Measurements from ENCODE around the gene MS4A8. TPM values are rescaled to one million over a fixed set of nuclear protein-coding genes. Genes with fewer than 3 reads are reported as not detected.
"Not testable (repeated sequence)": the region's sequence is repeated elsewhere in the genome, so short reads cannot be mapped to it uniquely, and the experiment has no call there.

Gene MS4A8, protein sequence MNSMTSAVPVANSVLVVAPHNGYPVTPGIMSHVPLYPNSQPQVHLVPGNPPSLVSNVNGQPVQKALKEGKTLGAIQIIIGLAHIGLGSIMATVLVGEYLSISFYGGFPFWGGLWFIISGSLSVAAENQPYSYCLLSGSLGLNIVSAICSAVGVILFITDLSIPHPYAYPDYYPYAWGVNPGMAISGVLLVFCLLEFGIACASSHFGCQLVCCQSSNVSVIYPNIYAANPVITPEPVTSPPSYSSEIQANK
- total RNA-seq (2014; rRNA removed), result not detected in 2 replicates
- not detected for polyA plus RNA-seq (2012)

DNA sequence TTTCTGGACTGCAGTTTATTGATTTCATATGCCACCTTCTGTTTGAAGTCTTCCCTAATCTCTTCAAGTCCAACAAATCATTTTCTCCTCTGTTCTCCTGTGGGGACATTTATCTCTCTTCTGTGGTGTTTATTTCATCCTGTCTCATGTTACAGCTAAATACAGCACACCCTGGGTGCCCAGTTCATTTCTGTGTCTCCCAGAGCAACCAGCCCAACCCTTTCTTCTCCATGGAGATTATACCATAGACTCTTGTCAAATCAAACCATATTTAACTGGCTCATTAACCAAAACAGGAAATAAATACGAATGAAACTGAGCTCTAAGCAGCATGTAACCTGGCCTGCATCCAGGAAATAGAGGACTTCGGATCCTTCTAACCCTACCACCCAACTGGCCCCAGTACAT, at the start of gene MS4A8:
Gene MS4A8, plus strand, starts transcription at position 329 of the 408 bp plus-strand sequence. CDS start 1,249 bp downstream, outside the sequence.
- DNase-seq (ENCODE audit: low read depth), result no peak

DNA sequence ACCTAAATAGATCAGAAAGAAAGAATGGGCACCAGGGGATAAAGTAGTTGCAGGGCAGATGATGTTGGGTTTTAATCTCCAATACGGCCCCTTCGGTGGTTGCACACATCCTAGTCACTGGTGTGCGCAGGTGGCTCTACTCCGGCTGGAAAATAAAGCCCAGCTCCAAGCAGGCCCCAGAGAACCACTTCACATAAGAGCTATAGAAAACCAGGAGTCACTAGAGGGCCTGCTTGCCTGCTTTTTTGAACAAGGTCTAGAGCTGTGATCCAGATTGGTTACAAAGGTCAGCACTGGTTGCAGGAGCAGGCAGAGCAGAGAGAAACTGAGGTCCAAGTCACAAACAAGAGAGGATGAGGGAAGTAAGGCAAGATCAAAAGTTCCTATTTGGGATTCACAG, 41.5 kb upstream of the MS4A8 start:
- DNase-seq (ENCODE audit: low read depth), result no peak

DNA sequence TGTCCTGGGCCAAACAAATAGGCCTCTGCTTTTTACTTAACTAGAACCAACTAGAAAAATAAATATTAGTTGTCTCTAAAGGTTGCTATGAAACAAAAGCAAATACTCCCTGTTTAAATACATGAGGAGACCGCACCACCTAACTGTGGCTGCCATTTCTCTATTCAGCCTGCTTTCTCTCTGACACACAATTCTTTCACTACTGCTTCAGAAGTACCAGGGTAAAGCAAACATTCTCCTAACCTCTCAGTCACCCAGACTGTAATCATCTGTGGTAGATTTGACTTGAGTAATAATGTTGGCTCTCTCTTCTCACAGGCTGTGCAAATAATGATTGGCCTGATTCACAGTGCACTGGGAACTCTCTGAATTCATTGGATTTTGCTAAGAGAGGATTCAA, 41.0 kb upstream of the MS4A8 start:
- DNase-seq (ENCODE audit: low read depth), result no peak

DNA sequence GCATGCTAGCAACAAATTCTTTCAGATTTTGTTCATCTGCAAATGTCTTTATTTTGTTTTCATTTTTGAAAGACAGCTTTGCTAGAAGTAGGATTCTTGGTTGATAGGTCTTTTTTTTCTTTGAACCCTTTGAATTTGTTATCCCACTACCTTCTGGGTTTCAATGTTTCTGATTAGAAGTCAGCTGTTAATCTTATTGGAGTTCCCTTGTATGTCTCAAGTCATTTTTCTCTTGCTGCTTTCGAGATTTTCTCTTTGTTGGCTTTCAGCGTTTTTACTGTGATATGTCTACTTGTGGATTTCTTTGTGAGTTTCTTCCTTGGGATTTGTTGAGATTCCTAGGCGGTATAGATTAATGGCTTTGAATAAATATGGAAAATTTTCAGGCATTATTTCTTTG, 27.2 kb upstream of the MS4A8 start:
- no peak for DNase-seq (ENCODE audit: low read depth)

DNA sequence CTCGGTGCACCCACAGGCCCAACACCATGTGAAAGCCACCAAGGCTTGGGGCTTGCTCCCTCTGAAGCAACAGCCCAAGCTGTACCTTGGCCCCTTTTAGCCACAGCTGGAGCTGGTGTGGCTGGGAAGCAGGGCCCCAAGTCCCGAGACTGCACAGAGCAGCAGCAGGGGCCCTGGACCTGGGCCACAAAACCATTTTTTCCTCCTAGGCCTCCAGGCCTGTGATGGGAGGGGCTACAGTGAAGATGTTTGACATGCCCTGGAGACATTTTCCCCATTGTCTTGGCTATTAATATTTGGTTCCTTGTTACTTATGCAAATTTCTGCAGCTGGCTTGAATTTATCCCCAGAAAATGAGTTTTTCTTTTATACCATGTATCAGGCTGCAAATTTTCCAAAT, 21.2 kb upstream of the MS4A8 start:
- not testable (repeated sequence) for DNase-seq (ENCODE audit: low read depth)

DNA sequence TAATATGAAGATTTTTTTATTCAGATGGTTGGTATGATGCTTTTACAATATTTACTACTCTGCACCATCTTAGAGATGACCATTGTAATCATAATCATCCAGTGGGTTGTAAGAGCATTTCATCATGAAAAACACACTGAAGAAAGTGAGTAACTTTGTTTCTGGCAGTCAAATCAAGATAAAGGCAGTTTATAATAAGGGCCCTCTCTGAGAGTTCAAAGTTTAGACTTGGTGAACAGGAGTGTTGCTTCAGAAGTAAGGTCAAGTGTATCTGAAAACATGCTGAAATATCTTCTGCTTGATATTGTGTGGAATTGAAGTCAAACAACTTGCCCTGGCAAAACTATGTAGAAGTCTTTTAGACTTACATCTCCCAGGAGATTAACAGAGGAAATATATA, 19.5 kb upstream of the MS4A8 start:
- DNase-seq (ENCODE audit: low read depth), result no peak

DNA sequence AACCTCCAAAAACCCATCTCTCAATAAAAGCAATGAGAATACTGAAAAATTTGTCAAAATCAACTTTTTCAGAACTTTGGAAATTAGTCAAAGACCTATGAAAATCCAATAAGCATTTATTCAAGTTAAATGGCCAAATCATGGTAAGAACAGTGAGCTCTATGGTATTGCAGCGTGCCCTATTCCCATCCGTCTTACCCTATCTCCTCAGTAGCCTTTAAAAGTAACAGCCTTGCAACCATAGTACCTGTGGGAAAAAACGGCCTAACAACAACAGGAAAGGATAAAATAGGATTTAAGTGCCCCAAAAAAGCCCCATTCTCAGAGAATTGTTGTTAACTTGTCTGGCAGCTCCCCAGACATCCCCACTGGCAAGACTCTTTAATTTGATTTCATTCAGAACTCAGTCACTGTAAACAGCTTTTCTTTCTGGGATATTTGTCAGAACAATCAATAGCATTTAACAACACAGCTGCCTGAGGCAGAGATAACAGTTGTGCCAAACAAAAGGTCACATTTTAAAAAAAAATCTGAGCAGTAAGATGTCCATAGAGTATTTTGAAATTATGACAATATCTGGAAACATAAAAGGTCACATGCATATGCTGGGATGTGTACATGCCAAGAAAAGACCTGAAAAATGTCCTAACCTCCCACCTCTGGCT, 18.8 kb upstream of the MS4A8 start:
- no peak for DNase-seq (ENCODE audit: low read depth)

DNA sequence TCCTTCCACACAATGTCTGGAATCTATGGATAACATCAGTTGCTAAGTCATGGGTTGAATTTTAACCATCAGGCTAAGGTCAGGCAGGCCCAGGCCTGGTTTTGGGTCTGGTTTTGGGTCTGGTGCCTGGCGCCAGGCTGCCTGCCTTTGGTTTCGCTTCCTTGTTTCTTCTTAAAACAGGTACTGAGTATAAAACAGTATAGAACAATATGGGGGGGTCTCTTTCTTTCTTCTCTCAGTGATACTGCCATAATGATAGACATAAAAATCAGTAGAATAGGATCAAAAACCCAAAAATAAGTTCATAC, 14.9 kb upstream of the MS4A8 start:
- DNase-seq (ENCODE audit: low read depth), result not testable (repeated sequence)

DNA sequence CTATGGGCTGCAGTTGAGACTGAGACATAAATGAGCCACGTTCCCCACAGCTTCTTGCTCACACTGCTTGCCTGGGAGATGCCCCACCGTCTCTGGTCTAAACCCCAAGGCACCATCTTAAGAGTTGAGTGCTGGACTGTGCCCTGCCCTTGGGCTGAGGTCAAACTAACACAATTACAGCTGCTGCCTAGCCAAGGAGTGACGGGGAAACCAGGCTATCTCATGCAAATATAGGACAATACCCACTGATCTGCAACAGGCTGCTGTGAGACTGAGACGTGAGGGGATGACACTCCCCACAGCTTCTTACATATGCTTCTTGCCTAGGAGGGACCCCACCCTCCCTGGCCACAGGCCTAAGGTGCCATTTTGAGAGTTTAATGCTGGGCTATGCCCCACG, 7.8 kb upstream of the MS4A8 start:
- DNase-seq (ENCODE audit: low read depth), result no peak

DNA sequence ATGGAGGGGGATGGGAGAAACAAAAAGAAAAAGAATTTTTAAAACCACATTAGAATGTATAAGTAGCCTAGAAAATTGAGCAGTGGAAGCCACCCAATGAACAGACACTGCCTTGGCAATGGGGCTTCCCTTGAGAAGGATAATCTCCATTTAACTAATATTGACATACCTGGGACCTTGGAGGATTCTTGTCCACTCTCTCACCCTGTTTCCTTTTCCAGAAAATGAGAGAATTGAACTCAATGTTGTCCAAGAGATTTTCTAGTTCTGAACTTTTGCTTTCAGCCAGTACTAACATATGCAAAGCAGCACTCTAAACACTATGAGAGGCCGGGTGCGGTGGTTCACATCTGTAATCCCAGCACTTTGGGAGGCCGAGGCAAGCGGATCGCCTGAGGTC, 524 bp downstream of the MS4A8 start:
- no peak for DNase-seq (ENCODE audit: low read depth)

DNA sequence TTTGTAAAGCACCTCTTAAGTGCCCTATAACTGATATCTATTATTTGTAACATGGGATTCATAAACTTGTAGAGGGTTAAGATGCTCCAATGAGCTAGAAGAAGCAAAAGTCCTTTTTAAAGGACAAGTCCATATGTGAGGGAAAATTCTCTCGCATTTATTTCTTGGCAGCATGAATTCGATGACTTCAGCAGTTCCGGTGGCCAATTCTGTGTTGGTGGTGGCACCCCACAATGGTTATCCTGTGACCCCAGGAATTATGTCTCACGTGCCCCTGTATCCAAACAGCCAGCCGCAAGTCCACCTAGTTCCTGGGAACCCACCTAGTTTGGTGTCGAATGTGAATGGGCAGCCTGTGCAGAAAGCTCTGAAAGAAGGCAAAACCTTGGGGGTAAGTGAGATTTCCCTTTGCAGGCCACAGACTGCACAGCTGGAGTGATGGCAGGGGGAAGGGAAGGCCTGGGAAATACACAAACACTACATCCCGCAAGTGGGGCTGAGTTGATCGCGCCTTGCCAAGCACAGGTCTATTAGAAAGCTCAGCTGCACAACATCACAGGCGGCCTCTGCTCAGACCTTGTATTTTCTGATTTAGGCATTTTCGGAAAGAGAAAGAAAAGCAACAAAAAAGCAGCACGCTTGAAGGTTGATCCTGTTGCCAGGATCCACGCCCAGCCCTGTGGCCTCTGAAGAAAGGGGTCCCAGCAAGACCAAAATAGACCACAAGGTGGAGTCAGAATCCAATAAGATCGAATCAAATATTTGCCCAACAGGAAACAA, 1.5 kb downstream of the MS4A8 start:
- DNase-seq (ENCODE audit: low read depth), result peak; percentile 6

DNA sequence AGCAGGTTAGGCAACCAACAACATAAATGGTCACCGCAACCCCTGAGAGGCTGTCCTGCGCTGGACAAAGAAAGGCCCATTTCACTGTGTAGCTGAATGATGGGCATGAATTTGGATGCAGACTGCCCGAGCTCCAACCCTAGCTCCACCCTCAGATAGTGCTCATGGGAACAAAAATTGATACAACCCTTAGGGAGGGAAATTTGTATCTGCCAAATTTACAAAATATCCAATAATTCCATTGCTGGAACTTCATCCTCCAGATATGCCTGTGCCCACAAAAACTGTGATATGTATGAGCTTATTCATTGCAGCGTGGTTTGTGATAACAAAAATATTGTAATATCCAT, 2.0 kb downstream of the MS4A8 start:
- no peak for DNase-seq (ENCODE audit: low read depth)

DNA sequence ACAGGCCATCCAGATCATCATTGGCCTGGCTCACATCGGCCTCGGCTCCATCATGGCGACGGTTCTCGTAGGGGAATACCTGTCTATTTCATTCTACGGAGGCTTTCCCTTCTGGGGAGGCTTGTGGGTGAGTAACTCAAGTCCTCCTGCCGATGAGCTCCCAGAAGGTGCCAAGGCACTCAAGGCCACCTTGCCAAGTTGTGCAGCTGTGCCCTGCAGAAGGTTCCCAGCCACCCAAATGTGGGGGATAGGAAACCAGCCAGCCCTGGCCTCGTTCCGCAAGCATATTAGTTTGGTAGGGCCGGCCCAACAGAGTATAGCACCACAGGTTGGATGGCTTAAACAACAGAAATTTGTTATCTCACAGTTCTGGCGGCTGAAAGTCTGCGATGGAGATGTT, 4.0 kb downstream of the MS4A8 start:
- no peak for DNase-seq (ENCODE audit: low read depth)

DNA sequence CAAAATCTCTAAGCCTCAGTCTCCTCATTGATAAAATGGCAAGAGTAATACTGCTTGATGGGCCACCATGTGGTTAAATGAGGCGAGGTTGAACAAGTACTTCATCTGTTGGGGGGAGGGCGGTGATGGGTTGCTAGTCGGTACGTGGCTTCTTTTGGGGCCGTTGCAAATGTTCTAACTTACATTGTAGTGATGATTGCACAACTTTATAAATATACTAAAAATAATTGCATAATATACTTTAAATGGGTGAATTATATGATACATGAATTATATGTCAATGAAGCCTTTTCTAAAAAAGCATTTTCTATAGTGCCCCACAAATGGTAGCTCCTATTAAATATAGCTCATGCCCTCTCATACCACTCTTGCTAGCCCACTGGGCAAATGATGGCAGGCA, 6.5 kb downstream of the MS4A8 start:
- DNase-seq (ENCODE audit: low read depth), result no peak

DNA sequence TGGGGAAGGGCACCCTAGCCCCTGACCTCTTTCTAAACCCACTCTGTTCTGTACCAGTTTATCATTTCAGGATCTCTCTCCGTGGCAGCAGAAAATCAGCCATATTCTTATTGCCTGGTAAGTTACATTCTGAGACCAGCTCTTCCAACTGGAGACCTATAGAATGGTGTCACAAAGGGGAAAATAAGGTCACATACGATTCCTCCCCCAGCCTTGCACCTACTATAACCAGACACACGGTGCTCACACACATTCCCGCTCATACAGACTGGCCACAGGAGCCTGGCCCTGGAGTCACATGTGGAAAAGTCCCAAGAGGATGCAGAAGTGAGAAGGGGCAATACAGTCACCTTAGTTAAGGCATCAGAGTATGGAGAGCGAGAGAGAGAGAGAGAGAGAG, 7.5 kb downstream of the MS4A8 start:
- DNase-seq (ENCODE audit: low read depth), result no peak

DNA sequence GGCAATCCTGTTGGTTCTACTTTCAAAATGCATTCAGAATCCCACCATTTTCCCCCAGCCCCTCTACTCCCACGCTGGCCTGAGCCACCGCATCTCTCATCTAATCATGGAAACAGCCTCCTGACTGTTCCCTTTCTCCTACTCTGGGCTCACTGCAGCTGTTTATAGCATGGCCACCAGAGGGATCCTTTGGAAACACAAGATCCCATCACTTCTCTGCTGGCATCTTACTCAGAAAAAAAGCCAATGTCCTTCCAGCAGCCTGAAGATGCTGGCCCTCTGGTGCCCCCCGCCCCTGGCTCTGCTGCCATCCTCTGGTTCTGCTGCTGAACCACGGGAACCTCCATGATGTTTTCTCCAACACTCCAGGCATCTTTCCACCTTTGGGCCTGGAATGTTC, 11.1 kb downstream of the MS4A8 start:
- DNase-seq (ENCODE audit: low read depth), result no peak

DNA sequence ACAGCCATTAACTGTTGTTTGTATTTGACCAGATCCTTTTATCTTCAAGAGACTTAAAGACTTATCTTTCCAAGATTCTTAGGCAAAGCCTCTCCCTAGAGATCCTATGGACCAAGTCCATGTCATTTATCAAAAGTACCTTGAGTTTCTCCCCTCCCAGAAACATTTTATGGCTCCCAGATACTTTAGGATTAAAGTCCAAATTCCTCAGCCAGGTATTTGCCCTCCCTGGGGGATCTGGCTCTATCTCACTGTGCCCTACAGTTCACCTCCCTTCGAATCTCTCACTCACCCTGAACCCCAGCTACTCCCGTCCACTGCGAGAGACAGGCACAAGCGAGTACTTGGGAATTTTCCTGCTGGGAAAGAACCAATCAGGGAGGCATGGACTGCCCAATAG, 11.9 kb downstream of the MS4A8 start:
- DNase-seq (ENCODE audit: low read depth), result no peak

DNA sequence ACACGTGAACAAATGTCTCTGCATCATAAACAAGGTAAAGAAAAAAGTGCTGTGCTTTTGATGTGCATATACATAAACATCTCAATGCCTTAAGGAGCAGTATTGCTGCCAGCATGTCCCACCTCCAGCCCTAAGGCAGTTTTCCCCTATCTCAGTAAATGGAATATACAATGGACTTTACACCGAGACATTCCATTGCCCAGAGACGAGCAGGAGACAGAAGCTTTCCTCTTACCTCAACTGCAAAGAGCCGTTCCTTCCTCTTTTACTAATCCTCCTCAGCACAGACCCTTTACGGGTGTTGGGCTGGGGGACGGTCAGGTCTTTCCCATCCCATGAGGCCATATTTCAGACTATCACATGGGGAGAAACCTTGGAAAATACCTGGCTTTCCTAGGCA, 14.0 kb downstream of the MS4A8 start:
- DNase-seq (ENCODE audit: low read depth), result not testable (repeated sequence)

DNA sequence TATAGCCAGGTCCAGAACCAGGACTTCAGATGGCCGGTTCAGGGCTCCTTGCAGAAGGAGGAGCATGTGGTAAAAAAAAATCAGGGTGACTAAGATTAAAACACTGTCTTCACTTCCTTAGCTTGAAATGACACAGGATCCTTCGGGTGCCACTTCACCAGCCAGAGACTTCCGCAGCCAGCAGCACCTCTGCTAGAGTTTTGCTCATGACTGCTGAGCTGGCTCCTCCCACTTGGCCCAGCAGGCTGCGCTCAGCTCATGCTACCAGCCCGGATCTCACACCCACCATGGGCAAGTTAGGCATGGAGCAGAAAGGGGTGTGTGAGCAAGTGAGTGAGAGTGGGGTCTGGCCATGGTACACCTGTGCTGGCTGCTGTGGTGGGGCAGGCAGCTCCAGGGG, 18.5 kb downstream of the MS4A8 start:
- no peak for DNase-seq (ENCODE audit: low read depth)

DNA sequence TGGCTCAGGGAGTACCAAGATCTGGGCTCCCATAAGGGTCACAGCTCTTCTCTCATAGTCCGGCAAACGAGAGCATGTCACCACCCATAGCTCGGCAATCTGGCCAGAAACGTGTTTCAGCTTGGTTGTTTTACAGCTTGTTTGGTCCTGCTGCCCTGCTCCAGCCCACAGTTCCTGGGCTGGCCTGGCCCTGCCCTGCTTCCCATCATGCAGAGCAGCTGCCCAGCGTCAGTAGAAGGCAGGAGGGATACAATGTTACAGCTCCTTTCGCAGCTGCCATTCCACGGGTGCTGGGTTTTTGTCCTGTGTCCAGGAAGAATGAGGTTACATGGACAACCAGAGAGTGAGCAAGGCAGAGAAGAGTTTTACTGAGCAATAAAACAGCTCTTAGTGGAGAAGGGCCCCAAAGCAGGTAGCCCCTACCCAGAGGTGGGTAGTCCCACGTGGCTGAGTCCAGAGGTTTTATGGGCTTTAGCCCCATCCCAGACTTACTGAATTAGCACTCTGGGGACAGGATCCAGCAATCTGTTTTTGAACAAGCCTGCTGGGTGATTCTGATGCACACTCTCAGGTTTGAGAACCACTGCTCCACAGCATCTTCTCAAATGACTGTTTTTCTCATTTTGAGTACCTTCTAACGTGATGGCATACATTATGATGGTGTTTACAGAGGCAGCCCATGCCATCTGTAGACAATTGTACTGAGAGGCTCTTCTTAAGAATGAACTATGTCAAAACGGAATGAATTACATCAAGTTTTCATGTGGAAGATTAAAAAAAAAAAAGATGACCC, 19.3 kb downstream of the MS4A8 start:
- no peak for DNase-seq (ENCODE audit: low read depth)

DNA sequence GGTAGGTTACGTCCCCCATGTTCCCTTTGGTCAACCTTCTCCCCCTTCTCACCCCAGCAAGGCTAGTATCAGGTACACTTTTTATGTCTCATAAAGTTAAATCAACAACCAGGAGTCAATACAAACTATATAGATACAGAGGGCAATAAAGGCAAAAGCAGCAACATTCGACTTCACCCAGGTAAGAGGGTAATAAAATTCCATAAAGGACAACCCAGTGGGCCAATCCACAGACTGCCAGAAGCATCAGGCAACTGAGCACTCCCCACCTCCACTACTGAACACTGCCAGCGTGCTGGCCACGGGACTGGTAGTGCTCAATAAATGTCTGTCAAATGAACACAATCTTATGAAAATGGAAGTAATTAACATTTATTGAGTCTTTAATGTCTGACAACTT, 20.0 kb downstream of the MS4A8 start:
- DNase-seq (ENCODE audit: low read depth), result no peak

DNA sequence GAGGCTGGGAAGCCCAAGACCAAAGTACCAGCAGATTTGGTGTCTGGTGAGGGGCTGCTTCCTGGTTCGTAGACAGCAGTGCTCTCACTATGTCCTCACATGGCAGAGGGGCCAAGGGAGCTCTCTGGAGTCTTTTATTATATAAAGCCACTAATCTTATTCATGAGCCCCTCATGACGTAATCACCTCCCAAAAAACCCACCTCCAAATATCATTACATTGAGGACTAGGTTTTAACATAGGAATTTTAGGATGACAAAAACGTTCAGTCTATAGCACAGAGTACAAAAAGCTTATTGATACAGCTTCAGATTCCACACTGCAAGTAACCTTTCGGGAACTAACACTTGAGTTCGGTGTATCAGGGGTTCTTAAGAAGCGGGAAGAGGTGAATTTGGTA, 21.0 kb downstream of the MS4A8 start:
- no peak for DNase-seq (ENCODE audit: low read depth)
